Vagina (tissue), 2 donors: ENCODE results near the gene SUPT6H.

Source experiments
- POLR2A ChIP-seq, 2 donors: fragments of 450-650 bp; IDR thresholded peaks; one replicate each; pipeline ENCODE4 v1.6.1; 2017; ENCODE audit warnings: antibody characterized with exemption in 2 of 2, mild to moderate bottlenecking in 2 of 2, moderate library complexity in 2 of 2
- POLR2AphosphoS5 ChIP-seq, 2 donors: sonication (generic); formaldehyde crosslinking; IDR thresholded peaks; one replicate each; pipeline ENCODE4 v1.9.0; 2017; ENCODE audit warnings: antibody characterized with exemption in 2 of 2, mild to moderate bottlenecking in 2 of 2, low read depth in 1 of 2; ENCODE audit not compliant: insufficient read depth in 1 of 2

GRCh38 chr17:28743243-28744103 is 81.5 kb downstream of the SUPT6H start, which contains the start of gene TRAF4:
- TF ChIP-seq POLR2A (IDR thresholded peaks at IDR 0.05) (peak in 1 of 2 donors; percentile 98), POLR2AphosphoS5 (IDR thresholded peaks at IDR 0.05; ENCODE audit: insufficient read depth in 1 of 2, low read depth in 1 of 2) (peak in 1 of 2 donors; percentile 63)
